ENCODE data around the gene OPN3. TPM values are rescaled to one million over a fixed set of nuclear protein-coding genes. Genes with fewer than 3 reads are reported as not detected.

The OPN3 gene
- total RNA-seq, 2 donors from 2014 or later, result 7.2 to 13.4 TPM

GRCh38 chr1:241560849-241561187 is 79.4 kb downstream of the OPN3 start:
- Histone ChIP-seq H3K9me3 (no peaks in the 10 kb centered on the region), H3K4me3 (no peak overlapping the region), H3K27ac (no peak overlapping the region), H3K27me3 (replicated peaks; ENCODE audit: insufficient read depth) (no peaks in the 10 kb centered on the region), H3K4me1 (ENCODE audit: control insufficient read depth in 1 of 2, low read depth in 2 of 2) (no peaks in the 10 kb centered on the region), H3K36me3 (no peaks in the 10 kb centered on the region)
- no peak for ATAC-seq (ENCODE audit: insufficient number of reproducible peaks, low FRiP score, low read depth)
- TF ChIP-seq, protein P1, sequence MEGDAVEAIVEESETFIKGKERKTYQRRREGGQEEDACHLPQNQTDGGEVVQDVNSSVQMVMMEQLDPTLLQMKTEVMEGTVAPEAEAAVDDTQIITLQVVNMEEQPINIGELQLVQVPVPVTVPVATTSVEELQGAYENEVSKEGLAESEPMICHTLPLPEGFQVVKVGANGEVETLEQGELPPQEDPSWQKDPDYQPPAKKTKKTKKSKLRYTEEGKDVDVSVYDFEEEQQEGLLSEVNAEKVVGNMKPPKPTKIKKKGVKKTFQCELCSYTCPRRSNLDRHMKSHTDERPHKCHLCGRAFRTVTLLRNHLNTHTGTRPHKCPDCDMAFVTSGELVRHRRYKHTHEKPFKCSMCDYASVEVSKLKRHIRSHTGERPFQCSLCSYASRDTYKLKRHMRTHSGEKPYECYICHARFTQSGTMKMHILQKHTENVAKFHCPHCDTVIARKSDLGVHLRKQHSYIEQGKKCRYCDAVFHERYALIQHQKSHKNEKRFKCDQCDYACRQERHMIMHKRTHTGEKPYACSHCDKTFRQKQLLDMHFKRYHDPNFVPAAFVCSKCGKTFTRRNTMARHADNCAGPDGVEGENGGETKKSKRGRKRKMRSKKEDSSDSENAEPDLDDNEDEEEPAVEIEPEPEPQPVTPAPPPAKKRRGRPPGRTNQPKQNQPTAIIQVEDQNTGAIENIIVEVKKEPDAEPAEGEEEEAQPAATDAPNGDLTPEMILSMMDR (IDR thresholded peaks at IDR 0.05), result no peak
- DNase-seq (ENCODE audit: low spot score), result no peak

DNA sequence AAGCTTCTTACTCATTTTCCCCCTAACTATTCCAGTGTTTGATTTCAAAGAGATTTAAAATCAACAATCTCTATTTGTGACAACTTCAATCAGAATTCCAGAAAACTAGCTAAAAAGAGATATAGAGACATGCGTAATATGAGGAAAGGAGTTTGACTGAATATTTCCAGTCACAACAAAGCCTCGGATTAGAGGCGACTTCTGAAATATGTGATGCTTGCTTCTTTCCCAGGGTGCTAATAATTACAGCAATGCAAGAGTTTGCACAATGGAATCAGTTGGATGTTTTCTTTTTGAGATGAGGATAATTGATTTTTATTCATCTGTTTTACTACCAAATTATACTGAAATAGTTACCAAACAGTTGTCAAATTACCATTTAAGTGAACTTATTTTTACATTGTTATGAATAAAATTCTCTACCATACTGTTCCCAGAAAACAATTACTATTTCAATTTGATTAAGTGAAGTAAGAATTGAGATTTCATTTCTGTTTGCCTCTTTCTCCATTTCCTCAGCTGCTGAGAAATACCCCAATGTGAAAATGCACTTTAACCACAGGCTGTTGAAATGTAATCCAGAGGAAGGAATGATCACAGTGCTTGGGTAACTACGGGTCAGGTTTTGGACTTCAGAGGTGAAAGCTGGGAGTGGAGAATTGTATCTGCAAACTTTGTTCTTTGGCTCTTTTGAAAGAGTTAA is 79.9 kb downstream of the OPN3 start:
- H3K27me3 ChIP-seq (replicated peaks; ENCODE audit: insufficient read depth), result no peaks in the 10 kb centered on the region
- no peaks in the 10 kb centered on the region for H3K9me3 ChIP-seq
- no peak overlapping the region for H3K27ac ChIP-seq
- ATAC-seq (ENCODE audit: insufficient number of reproducible peaks, low FRiP score, low read depth), result no peak
- TF ChIP-seq, protein P1 (IDR thresholded peaks at IDR 0.05), result no peak
- no peaks in the 10 kb centered on the region for H3K4me1 ChIP-seq (ENCODE audit: control insufficient read depth in 1 of 2, low read depth in 2 of 2)
- no peaks in the 10 kb centered on the region for H3K36me3 ChIP-seq
- no peak overlapping the region for H3K4me3 ChIP-seq
- DNase-seq (ENCODE audit: low spot score), result no peak

GRCh38 chr1:241557551-241558193 is 82.5 kb downstream of the OPN3 start:
- Histone ChIP-seq H3K27me3 (replicated peaks; ENCODE audit: insufficient read depth) (no peaks in the 10 kb centered on the region), H3K4me1 (ENCODE audit: control insufficient read depth in 1 of 2, low read depth in 2 of 2) (no peaks in the 10 kb centered on the region), H3K36me3 (no peaks in the 10 kb centered on the region), H3K9me3 (no peaks in the 10 kb centered on the region), H3K27ac (no peak overlapping the region), H3K4me3 (no peak overlapping the region)
- DNase-seq (ENCODE audit: low spot score) (no peak), ATAC-seq (ENCODE audit: insufficient number of reproducible peaks, low FRiP score, low read depth) (no peak)
- TF ChIP-seq, protein P1 (IDR thresholded peaks at IDR 0.05), result no peak

GRCh38 chr1:241557031-241557430 is 83.1 kb downstream of the OPN3 start:
- no peak for ATAC-seq (ENCODE audit: insufficient number of reproducible peaks, low FRiP score, low read depth)
- Histone ChIP-seq H3K27ac (no peak overlapping the region), H3K27me3 (replicated peaks; ENCODE audit: insufficient read depth) (no peaks in the 10 kb centered on the region), H3K36me3 (no peaks in the 10 kb centered on the region), H3K9me3 (no peaks in the 10 kb centered on the region), H3K4me3 (no peak overlapping the region), H3K4me1 (ENCODE audit: control insufficient read depth in 1 of 2, low read depth in 2 of 2) (no peaks in the 10 kb centered on the region)
- TF ChIP-seq, protein P1 (IDR thresholded peaks at IDR 0.05), result no peak
- no peak for DNase-seq (ENCODE audit: low spot score)

GRCh38 chr1:241555526-241555925 is 84.6 kb downstream of the OPN3 start:
- H3K36me3 ChIP-seq, result no peaks in the 10 kb centered on the region

More at GRCh38 chr1:241555526-241555925, 84.6 kb downstream of the OPN3 start:
- H3K4me3 ChIP-seq, result no peak overlapping the region
- DNase-seq (ENCODE audit: low spot score) (no peak), ATAC-seq (ENCODE audit: insufficient number of reproducible peaks, low FRiP score, low read depth) (no peak)
- H3K27ac ChIP-seq, result no peak overlapping the region
- TF ChIP-seq, protein P1 (IDR thresholded peaks at IDR 0.05), result no peak
- no peaks in the 10 kb centered on the region for H3K4me1 ChIP-seq (ENCODE audit: control insufficient read depth in 1 of 2, low read depth in 2 of 2)
- H3K9me3 ChIP-seq, result no peaks in the 10 kb centered on the region
- H3K27me3 ChIP-seq (replicated peaks; ENCODE audit: insufficient read depth), result no peaks in the 10 kb centered on the region
